Astrocyte of the spinal cord (primary cell): ENCODE data around the gene MYO19.
"Not testable (repeated sequence)": the region's sequence is repeated elsewhere in the genome, so short reads cannot be mapped to it uniquely, and the experiment has no call there.

ENCODE experiments used
- DNase-seq: peaks from one replicate; pipeline ENCODE4 v3.0.0; 2011; ENCODE audit warnings: low read depth, low spot score
- H3K4me3 ChIP-seq: 2 replicates; pipeline ENCODE4 v1.5.1; 2011; ENCODE audit warnings: low read depth, mild to moderate bottlenecking, low read length, moderate library complexity
- in situ Hi-C: cut with HindIII; loops from 2 replicates; pipeline ENCODE4 v1.10.0; 2017; ENCODE audit warnings: low sequenced_read_pairs
- TF ChIP-seq, protein P1 (sequence below): IDR thresholded peaks from 2 replicates; pipeline ENCODE4 v1.5.1; 2012; ENCODE audit warnings: low read depth, mild to moderate bottlenecking, low read length, inconsistent platforms

The MYO19 gene

DNA sequence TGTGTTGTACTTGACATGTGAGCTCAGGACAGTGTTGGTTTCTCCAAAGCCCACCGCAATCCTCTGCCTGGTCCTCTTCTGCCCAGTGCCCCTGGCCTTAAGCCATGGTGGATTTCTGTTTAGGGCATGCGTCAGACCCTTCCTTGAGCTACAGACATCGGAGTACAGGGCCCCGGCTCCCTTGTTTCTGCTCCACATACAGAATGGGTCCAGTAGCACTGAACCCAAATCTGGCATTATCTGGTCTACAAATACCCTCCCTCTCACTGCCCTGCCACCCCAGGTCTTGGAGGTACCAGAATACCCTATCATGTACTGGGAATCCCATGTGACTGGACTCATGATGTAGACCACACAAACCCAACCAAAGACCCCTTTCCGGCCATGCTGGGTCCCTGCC, 75.6 kb downstream of the MYO19 start:
- H3K4me3 ChIP-seq, result no peak overlapping the region
- no peak for DNase-seq
- TF ChIP-seq, protein P1, sequence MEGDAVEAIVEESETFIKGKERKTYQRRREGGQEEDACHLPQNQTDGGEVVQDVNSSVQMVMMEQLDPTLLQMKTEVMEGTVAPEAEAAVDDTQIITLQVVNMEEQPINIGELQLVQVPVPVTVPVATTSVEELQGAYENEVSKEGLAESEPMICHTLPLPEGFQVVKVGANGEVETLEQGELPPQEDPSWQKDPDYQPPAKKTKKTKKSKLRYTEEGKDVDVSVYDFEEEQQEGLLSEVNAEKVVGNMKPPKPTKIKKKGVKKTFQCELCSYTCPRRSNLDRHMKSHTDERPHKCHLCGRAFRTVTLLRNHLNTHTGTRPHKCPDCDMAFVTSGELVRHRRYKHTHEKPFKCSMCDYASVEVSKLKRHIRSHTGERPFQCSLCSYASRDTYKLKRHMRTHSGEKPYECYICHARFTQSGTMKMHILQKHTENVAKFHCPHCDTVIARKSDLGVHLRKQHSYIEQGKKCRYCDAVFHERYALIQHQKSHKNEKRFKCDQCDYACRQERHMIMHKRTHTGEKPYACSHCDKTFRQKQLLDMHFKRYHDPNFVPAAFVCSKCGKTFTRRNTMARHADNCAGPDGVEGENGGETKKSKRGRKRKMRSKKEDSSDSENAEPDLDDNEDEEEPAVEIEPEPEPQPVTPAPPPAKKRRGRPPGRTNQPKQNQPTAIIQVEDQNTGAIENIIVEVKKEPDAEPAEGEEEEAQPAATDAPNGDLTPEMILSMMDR, result no peak
- in situ Hi-C loops, result no loop called here

GRCh38 chr17:36457701-36458100, 77.0 kb downstream of the MYO19 start:
- H3K4me3 ChIP-seq, DNase-seq, in situ Hi-C loops: not testable (repeated sequence)

- DNase-seq, in situ Hi-C loops, H3K4me3 ChIP-seq: not testable (repeated sequence)
These were observed 81.8 kb downstream of the MYO19 start for GRCh38 chr17:36452888-36453287.

- H3K4me3 ChIP-seq, in situ Hi-C loops, DNase-seq: not testable (repeated sequence)
These were observed 84.7 kb downstream of the MYO19 start for GRCh38 chr17:36449997-36450396.
